Fibroblast of pulmonary artery (primary cell): Measurements from ENCODE around the gene CCDC170.

Experiments used
- DNase-seq: peaks from one replicate; pipeline ENCODE4 v3.0.0-alpha.2; 2010; ENCODE audit warnings: low read depth
- H3K4me3 ChIP-seq: replicated peaks from 2 replicates; pipeline ENCODE4 v1.5.1; 2011; ENCODE audit warnings: low read depth, mild to moderate bottlenecking, control low read depth, low read length, moderate library complexity
- TF ChIP-seq, protein P1 (sequence below): IDR thresholded peaks from 2 replicates; pipeline ENCODE4 v1.5.1; 2011; ENCODE audit warnings: mild to moderate bottlenecking, control low read depth, low read length, inconsistent platforms; ENCODE audit errors: missing control alignments

CCDC170 gene

GRCh38 chr6:151523034-151523433, 29.2 kb downstream of the CCDC170 start:
- TF ChIP-seq, protein P1, sequence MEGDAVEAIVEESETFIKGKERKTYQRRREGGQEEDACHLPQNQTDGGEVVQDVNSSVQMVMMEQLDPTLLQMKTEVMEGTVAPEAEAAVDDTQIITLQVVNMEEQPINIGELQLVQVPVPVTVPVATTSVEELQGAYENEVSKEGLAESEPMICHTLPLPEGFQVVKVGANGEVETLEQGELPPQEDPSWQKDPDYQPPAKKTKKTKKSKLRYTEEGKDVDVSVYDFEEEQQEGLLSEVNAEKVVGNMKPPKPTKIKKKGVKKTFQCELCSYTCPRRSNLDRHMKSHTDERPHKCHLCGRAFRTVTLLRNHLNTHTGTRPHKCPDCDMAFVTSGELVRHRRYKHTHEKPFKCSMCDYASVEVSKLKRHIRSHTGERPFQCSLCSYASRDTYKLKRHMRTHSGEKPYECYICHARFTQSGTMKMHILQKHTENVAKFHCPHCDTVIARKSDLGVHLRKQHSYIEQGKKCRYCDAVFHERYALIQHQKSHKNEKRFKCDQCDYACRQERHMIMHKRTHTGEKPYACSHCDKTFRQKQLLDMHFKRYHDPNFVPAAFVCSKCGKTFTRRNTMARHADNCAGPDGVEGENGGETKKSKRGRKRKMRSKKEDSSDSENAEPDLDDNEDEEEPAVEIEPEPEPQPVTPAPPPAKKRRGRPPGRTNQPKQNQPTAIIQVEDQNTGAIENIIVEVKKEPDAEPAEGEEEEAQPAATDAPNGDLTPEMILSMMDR = no peak
- no peak for DNase-seq
- no peak overlapping the region for H3K4me3 ChIP-seq

- TF ChIP-seq, protein P1 = no peak
These were observed 30.2 kb downstream of the CCDC170 start for GRCh38 chr6:151524059-151524458.

GRCh38 chr6:151534576-151534975, 40.8 kb downstream of the CCDC170 start:
- peak; percentile 24 for DNase-seq
- TF ChIP-seq, protein P1 = no peak
- no peak overlapping the region for H3K4me3 ChIP-seq

More at GRCh38 chr6:151524059-151524458, 30.2 kb downstream of the CCDC170 start:
- DNase-seq = no peak
- no peak overlapping the region for H3K4me3 ChIP-seq

DNA sequence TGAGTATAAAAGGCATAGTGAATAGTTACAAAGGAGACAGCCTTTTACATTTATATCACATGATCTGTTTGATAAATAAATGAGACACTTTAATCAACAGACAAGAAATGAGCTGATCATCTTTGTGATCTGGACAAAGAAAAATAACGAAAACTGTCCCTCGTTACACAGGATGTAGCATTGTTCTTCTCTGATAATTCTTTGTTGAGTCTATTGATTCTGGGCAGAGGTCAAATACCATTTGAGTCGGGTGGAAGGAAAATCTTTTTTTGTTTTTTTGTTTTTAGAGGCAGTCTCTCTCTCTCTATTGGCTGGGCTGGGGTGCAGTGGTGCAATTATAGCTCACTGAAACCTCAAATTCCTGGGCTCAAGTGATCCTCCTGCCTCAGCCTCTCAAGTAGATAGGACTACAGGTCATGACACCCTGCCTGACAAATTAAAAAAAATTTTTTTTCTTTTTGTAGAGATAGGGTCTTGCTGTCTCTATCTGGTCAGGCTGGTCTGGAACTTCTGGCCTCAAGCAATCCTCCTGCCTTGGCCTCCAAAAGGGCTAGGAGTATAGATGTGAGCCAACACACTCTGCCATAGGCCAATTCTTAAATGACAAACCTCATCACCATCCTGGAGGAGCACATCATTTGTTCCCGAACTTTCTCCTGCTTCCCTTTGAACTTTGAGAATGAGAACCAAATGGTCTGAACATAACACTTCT, 41.8 kb downstream of the CCDC170 start:
- no peak for DNase-seq
- no peak overlapping the region for H3K4me3 ChIP-seq
- TF ChIP-seq, protein P1 = no peak

GRCh38 chr6:151536188-151536479, 42.3 kb downstream of the CCDC170 start:
- H3K4me3 ChIP-seq = no peak overlapping the region
- no peak for DNase-seq
- TF ChIP-seq, protein P1 = no peak

GRCh38 chr6:151537556-151537955, 43.7 kb downstream of the CCDC170 start:
- DNase-seq = no peak
- no peak overlapping the region for H3K4me3 ChIP-seq
- TF ChIP-seq, protein P1 = no peak
